CD4-positive, alpha-beta T cell (primary cell): ENCODE data around the gene SP6. TPM values are rescaled to one million over a fixed set of nuclear protein-coding genes. Genes with fewer than 3 reads are reported as not detected.

Experiments used
- ATAC-seq: fragments of 200-7000 bp; cut with Tn5 transposase; one replicate; pipeline ENCODE4 v1.10.0; 2022; ENCODE audit warnings: mild to moderate bottlenecking; ENCODE audit not compliant: poor library complexity
- CTCF ChIA-PET: fragments of 350-600 bp; sonication (Branson Sonifier 250); formaldehyde crosslinking; loops from one replicate; lab custom pipeline; 2021; ENCODE audit warnings: antibody characterized with exemption, inconsistent platforms; lab: Charles Lee
- POLR2A ChIA-PET: fragments of 350-600 bp; sonication (Branson Sonifier 250); formaldehyde crosslinking; loops from one replicate; lab custom pipeline; 2021; ENCODE audit warnings: antibody characterized with exemption, inconsistent platforms; lab: Charles Lee
- DNase-seq, 14 experiments: peaks; one replicate each; pipeline ENCODE4 v3.0.0-alpha.2; 2013 to 2020; ENCODE audit warnings: mixed read lengths in 2 of 14
- H3K27ac ChIP-seq, 2 donors: one replicate each; pipeline versions ENCODE4 v1.5.1 to v1.7.0; 2013; ENCODE audit warnings: low read length in 2 of 2, low read depth in 1 of 2, mild to moderate bottlenecking in 1 of 2
- H3K27me3 ChIP-seq, 2 experiments: 1 replicate in 1 of 2; 2 replicates in 1 of 2; pipeline versions ENCODE4 v1.6.1 to v1.7.0; 2013; ENCODE audit warnings: low read length in 2 of 2, control low read depth in 1 of 2, mild to moderate bottlenecking in 1 of 2, moderate library complexity in 1 of 2; ENCODE audit not compliant: insufficient read depth in 2 of 2, control insufficient read depth in 1 of 2
- H3K36me3 ChIP-seq: one replicate; pipeline ENCODE4 v1.6.1; 2013; ENCODE audit warnings: low read length, control low read depth; ENCODE audit not compliant: insufficient read depth
- H3K4me1 ChIP-seq: one replicate; pipeline ENCODE4 v1.6.1; 2013; ENCODE audit warnings: low read length, control low read depth; ENCODE audit not compliant: insufficient read depth
- H3K4me3 ChIP-seq: one replicate; pipeline ENCODE4 v1.5.1; 2013; ENCODE audit warnings: mild to moderate bottlenecking, low read length, moderate library complexity
- H3K9me3 ChIP-seq, 2 experiments: 1 replicate in 1 of 2; 2 replicates in 1 of 2; pipeline versions ENCODE4 v1.6.1 to v1.7.0; 2013; ENCODE audit warnings: low read length in 2 of 2, mild to moderate bottlenecking in 2 of 2, control low read depth in 1 of 2, moderate library complexity in 1 of 2; ENCODE audit not compliant: control insufficient read depth in 1 of 2, insufficient read depth in 1 of 2
- H3K27ac Mint-ChIP-seq: one replicate; pipeline ENCODE4 v1.8.0; 2020; ENCODE audit warnings: mixed read lengths
- H3K27me3 Mint-ChIP-seq: one replicate; pipeline ENCODE4 v1.8.0; 2021; ENCODE audit warnings: mixed read lengths
- H3K36me3 Mint-ChIP-seq: one replicate; pipeline ENCODE4 v1.8.0; 2021; ENCODE audit warnings: low read depth, mixed read lengths
- H3K4me1 Mint-ChIP-seq: one replicate; pipeline ENCODE4 v1.8.0; 2021; ENCODE audit warnings: low read depth, mixed read lengths
- H3K4me3 Mint-ChIP-seq: one replicate; pipeline ENCODE4 v1.8.0; 2020; ENCODE audit warnings: mild to moderate bottlenecking, mixed read lengths
- H3K9me3 Mint-ChIP-seq: one replicate; pipeline ENCODE4 v1.8.0; 2020; ENCODE audit warnings: mixed read lengths
- CTCF ChIP-seq: fragments of 200-600 bp; IDR thresholded peaks from one replicate; pipeline ENCODE4 v1.8.0; 2022; ENCODE audit warnings: antibody characterized with exemption, mild to moderate bottlenecking
- intact Hi-C, 2 experiments: fragments of 100-400 bp; cut with DNase I in 1 of 2; cut with micrococcal nuclease in 1 of 2; formaldehyde crosslinking; loops; one replicate each; pipeline versions ENCODE4 v1.15.1 to v1.9.0; 2023 to 2025; cut with DNase I, micrococcal nuclease
- total RNA-seq, 174 experiments: library from RNA in 2 of 174; stranded (reverse) in 2 of 174; gene quantifications; one replicate each; pipeline ENCODE4 v1.2.3 and lab custom pipeline; 2021 to 2026

SP6 gene
- total RNA-seq, 2 experiments from 2014 or later = 0.17 to 0.27 TPM

GRCh38 chr17:47800686-47801085, 50.3 kb downstream of the SP6 start:
- POLR2A ChIA-PET = no interaction called here
- Mint-ChIP-seq H3K36me3 (no peaks in the 10 kb centered on the region), H3K4me3 (no peak overlapping the region), H3K27ac (no peak overlapping the region), H3K9me3 (no peaks in the 10 kb centered on the region), H3K4me1 (no peaks in the 10 kb centered on the region), H3K27me3 (peaks cover 4% of the 10 kb centered on the region)
- Histone ChIP-seq H3K27me3 (no peaks in the 10 kb centered on the region), H3K27ac (no peak overlapping the region), H3K36me3 (no peaks in the 10 kb centered on the region), H3K9me3 (no peaks in the 10 kb centered on the region), H3K4me1 (peaks cover 5% of the 10 kb centered on the region), H3K4me3 (no peak overlapping the region)
- peak in 1 of 14 experiments; percentile 8 for DNase-seq
- intact Hi-C loops = loop anchor here in 1 of 2 experiments (5.0 kb wide), 1 partner anchor 103 kb away; no protein-coding TSS in a partner anchor
- CTCF ChIA-PET = no interaction called here
- no peak for TF ChIP-seq CTCF
- ATAC-seq = no peak

- Histone ChIP-seq H3K27ac (no peak overlapping the region), H3K4me3 (no peak overlapping the region), H3K4me1 (peaks cover 5% of the 10 kb centered on the region), H3K9me3 (no peaks in the 10 kb centered on the region), H3K36me3 (no peaks in the 10 kb centered on the region), H3K27me3 (peaks cover 4 to 11% of the 10 kb centered on the region in 2 experiments)
- Mint-ChIP-seq H3K4me3 (no peak overlapping the region), H3K27ac (no peak overlapping the region), H3K36me3 (no peaks in the 10 kb centered on the region), H3K4me1 (no peaks in the 10 kb centered on the region), H3K9me3 (no peaks in the 10 kb centered on the region), H3K27me3 (peaks cover 33% of the 10 kb centered on the region)
- POLR2A ChIA-PET = interaction anchor here (0.6 kb wide), 1 partner anchor 17 kb away, joined by 3 read pairs; no protein-coding TSS in a partner anchor
- DNase-seq = no peak
- intact Hi-C loops = no loop called here
- TF ChIP-seq CTCF = no peak
- ATAC-seq = no peak
- CTCF ChIA-PET = no interaction called here
These were observed 53.2 kb downstream of the SP6 start for GRCh38 chr17:47797797-47798196.

Other genes with a start within 250 kb of the SP6 start
- gene KPNB1, start 201.2 kb downstream of the SP6 start, total RNA-seq = 100 to 1,000 TPM; 145 to 151 TPM
- 1 to 10 TPM; 2.4 to 3.0 TPM for gene TBKBP1, start 157.0 kb downstream of the SP6 start, total RNA-seq
- gene TBX21, start 117.9 kb downstream of the SP6 start, total RNA-seq = 10 to 100 TPM; 10.6 to 12.3 TPM
- 10 to 100 TPM; 30.1 to 30.8 TPM for gene OSBPL7, start 29.4 kb downstream of the SP6 start, total RNA-seq
- 10 to 100 TPM; 49.0 to 51.4 TPM for gene MRPL10, start 19.6 kb downstream of the SP6 start, total RNA-seq
- under 1 TPM; 0.42 to 0.85 TPM for gene LRRC46, start 19.5 kb downstream of the SP6 start, total RNA-seq
- gene SCRN2, start 9.9 kb downstream of the SP6 start, total RNA-seq = 10 to 100 TPM; 15.3 to 17.2 TPM
- gene SP2, start 45.1 kb upstream of the SP6 start, total RNA-seq = 10 to 100 TPM; 19.9 to 21.5 TPM
- 1 to 10 TPM; 2.2 to 2.4 TPM for gene PNPO, start 90.4 kb upstream of the SP6 start, total RNA-seq
- gene PRR15L, start 106.7 kb upstream of the SP6 start, total RNA-seq = not detected
- 100 to 1,000 TPM; 206 to 224 TPM for gene CDK5RAP3, start 120.0 kb upstream of the SP6 start, total RNA-seq
- gene COPZ2, start 186.6 kb upstream of the SP6 start, total RNA-seq = under 1 TPM; 0.47 to 0.88 TPM
- gene NFE2L1, start 197.2 kb upstream of the SP6 start, total RNA-seq = 10 to 100 TPM; 28.1 to 30.6 TPM